HepG2 (cell line): Measurements from ENCODE around the gene GRK6. TPM values are rescaled to one million over a fixed set of nuclear protein-coding genes. Genes with fewer than 3 reads are reported as not detected.
A peak's percentile ranks its signal among the peaks of the same experiment; 100 is the strongest.

Experiments
- ATAC-seq: fragments of 200-7000 bp; cut with Tn5 transposase; 3 replicates; pipeline ENCODE4 v1.9.1; 2020; ENCODE audit warnings: mild to moderate bottlenecking, moderate library complexity
- BruUV-seq: library from RNA; stranded (reverse); fragments of 400-500 nt; replicated peaks from 2 replicates; lab custom pipeline; 2021; lab: Mats Ljungman, UMichigan
- CTCF ChIA-PET: fragments of 300-600 bp; formaldehyde crosslinking; extraction: SDS; loops from one replicate; lab custom pipeline; 2021; ENCODE audit warnings: low total read pairs, inconsistent platforms, low intra/inter-chr PET ratio; lab: Yijun Ruan, JAX
- POLR2A ChIA-PET: fragments of 350-600 bp; sonication (Branson Sonifier 250); formaldehyde crosslinking; loops from one replicate; lab custom pipeline; 2020; ENCODE audit warnings: antibody characterized with exemption, inconsistent platforms; lab: Yijun Ruan, JAX
- DNase-seq: peaks from one replicate; pipeline ENCODE4 v3.0.0-alpha.2; 2015; ENCODE audit warnings: low spot score
- FAIRE-seq: peaks from 3 replicates; lab custom pipeline; 2011; peaks lifted over from hg19 to GRCh38; lab: Jason Lieb, UNC
- H2AFZ ChIP-seq: one replicate; pipeline ENCODE4 v1.6.1; 2011; ENCODE audit warnings: low read length, inconsistent platforms
- H3K27ac ChIP-seq: fragments of 300-600 bp; 3 replicates; pipeline ENCODE4 v1.8.0; 2011; ENCODE audit warnings: mixed run types, mild to moderate bottlenecking, mixed read lengths, low read length, inconsistent platforms; ENCODE audit not compliant: insufficient read depth; ENCODE audit errors: extremely low read length
- H3K27me3 ChIP-seq, 2 experiments: fragments of 200-600 bp in 1 of 2; 2 replicates in 1 of 2; 3 replicates in 1 of 2; pipeline versions ENCODE4 v1.6.0 to v1.8.0; 2011; ENCODE audit warnings: low read length in 2 of 2, mild to moderate bottlenecking in 2 of 2, moderate library complexity in 2 of 2, inconsistent platforms in 1 of 2; ENCODE audit not compliant: insufficient read depth in 2 of 2, control insufficient read depth in 1 of 2
- H3K36me3 ChIP-seq, 2 experiments: fragments of 200-600 bp in 1 of 2; replicated peaks in 1 of 2; 2 replicates in 1 of 2; 3 replicates in 1 of 2; pipeline versions ENCODE4 v1.5.1 to v1.8.0; 2011; ENCODE audit warnings: low read length in 2 of 2, inconsistent platforms in 1 of 2; ENCODE audit not compliant: insufficient read depth in 2 of 2, control insufficient read depth in 1 of 2
- H3K4me1 ChIP-seq: 2 replicates; pipeline ENCODE4 v1.5.1; 2012; ENCODE audit warnings: low read length, inconsistent platforms; ENCODE audit not compliant: insufficient read depth
- H3K4me2 ChIP-seq: 2 replicates; pipeline ENCODE4 v1.6.0; 2011; ENCODE audit warnings: low read depth, low read length, inconsistent platforms
- H3K4me3 ChIP-seq, 3 experiments: fragments of 200-600 bp in 1 of 3; sonication (generic), shearing (Covaris generic) in 1 of 3; replicated peaks in 1 of 3; 2 replicates each; pipeline ENCODE4 v1.5.1; 2011 to 2016; ENCODE audit warnings: low read length in 3 of 3, inconsistent platforms in 2 of 3, low read depth in 2 of 3, mild to moderate bottlenecking in 2 of 3, control low read depth in 1 of 3, mixed read lengths in 1 of 3; ENCODE audit not compliant: insufficient read depth in 1 of 3
- H3K79me2 ChIP-seq: one replicate; pipeline ENCODE4 v1.6.1; 2011; ENCODE audit warnings: low read length, inconsistent platforms; ENCODE audit not compliant: insufficient read depth
- H3K9ac ChIP-seq: 2 replicates; pipeline ENCODE4 v1.6.0; 2011; ENCODE audit warnings: mild to moderate bottlenecking, low read depth, low read length, inconsistent platforms; ENCODE audit not compliant: insufficient read depth
- H3K9me3 ChIP-seq: 2 replicates; pipeline ENCODE4 v1.5.1; 2012; ENCODE audit warnings: mild to moderate bottlenecking, low read length
- H4K20me1 ChIP-seq: 2 replicates; pipeline ENCODE4 v1.6.0; 2011; ENCODE audit warnings: inconsistent platforms, mild to moderate bottlenecking, low read length, moderate library complexity; ENCODE audit not compliant: insufficient read depth
- AHR ChIP-seq: IDR thresholded peaks from 2 replicates; pipeline ENCODE4 v1.6.1; 2018; ENCODE audit warnings: missing genetic modification reagents, missing compliant biosample characterization
- CREM ChIP-seq, 2 experiments: sonication (generic) in 1 of 2; formaldehyde crosslinking in 1 of 2; IDR thresholded peaks; 2 replicates each; pipeline versions ENCODE4 v1.4.0 to v1.6.1; 2016 to 2020; ENCODE audit warnings: antibody characterized with exemption in 1 of 2, mild to moderate bottlenecking in 1 of 2, missing genetic modification reagents in 1 of 2
- HDAC6 ChIP-seq: fragments of 200-600 bp; sonication (generic); IDR thresholded peaks from 2 replicates; pipeline ENCODE4 v1.7.0; 2017; ENCODE audit warnings: mild to moderate bottlenecking, antibody characterized with exemption, low read length, low read depth
- ISL2 ChIP-seq: sonication (generic); formaldehyde crosslinking; IDR thresholded peaks from 2 replicates; pipeline ENCODE4 v1.5.0; 2020; ENCODE audit warnings: missing genetic modification reagents
- RBM22 ChIP-seq: fragments of 200-400 bp; formaldehyde crosslinking; optimal IDR thresholded peaks from 2 replicates; pipeline ENCODE3; 2017; ENCODE audit warnings: mild to moderate bottlenecking, low read length, moderate library complexity
- SP5 ChIP-seq: IDR thresholded peaks from 2 replicates; pipeline ENCODE4 v1.6.1; 2016; ENCODE audit warnings: low read depth, borderline replicate concordance
- WGBS: methylation state at CpG from one replicate; pipeline ENCODE4 v1.1.6; 2017; ENCODE audit warnings: low lambda C conversion rate; 5-methylcytosine and 5-hydroxymethylcytosine counted together
- in situ Hi-C: cut with HindIII; loops from 2 replicates; pipeline ENCODE4 v1.10.0; 2017; ENCODE audit warnings: low pct_unique_long_range_greater_than_20kb; ENCODE audit not compliant: extremely low pct_ligation_motif_present
- intact Hi-C: fragments of 100-400 bp; cut with micrococcal nuclease; formaldehyde crosslinking; loops from one replicate; pipeline ENCODE4 v1.10.0; 2022; ENCODE audit not compliant: unreplicated experiment
- polyA plus RNA-seq, 8 experiments: library from polyadenylated mRNA; depleted of rRNA in 3 of 8; stranded (reverse) in 7 of 8; unstranded in 1 of 8; fragments of >200 nt; fragmentation: Illumina TruSeq in 4 of 8; extraction: Trizol in 4 of 8; gene quantifications; 2 replicates each; pipeline versions ENCODE4 v1.2.1 to v1.2.3, GENCODE V29; 2011 to 2016; ENCODE audit warnings: low read depth in 4 of 8, missing spikeins in 1 of 8, mixed read lengths in 1 of 8; ENCODE audit not compliant: insufficient read depth in 1 of 8
- total RNA-seq, 5 experiments: library from RNA; depleted of rRNA; stranded (reverse); fragments of >200 nt; fragmentation: Illumina TruSeq; extraction: Trizol; gene quantifications; 2 replicates each; pipeline ENCODE4 v1.2.3, GENCODE V29; 2016; ENCODE audit warnings: low read depth in 1 of 5
- TF ChIP-seq, protein P1 (sequence below): IDR thresholded peaks from 2 replicates; pipeline ENCODE4 v1.4.0; 2020; ENCODE audit warnings: mild to moderate bottlenecking, missing genetic modification reagents
- TF ChIP-seq, protein P2 (sequence below), 2 experiments: sonication (generic) in 1 of 2; formaldehyde crosslinking in 1 of 2; IDR thresholded peaks; 2 replicates each; pipeline versions ENCODE4 v1.4.0 to v1.6.1; 2016 to 2020; ENCODE audit warnings: borderline replicate concordance in 1 of 2, low read depth in 1 of 2, mild to moderate bottlenecking in 1 of 2, missing genetic modification reagents in 1 of 2
- TF ChIP-seq, protein P3 (sequence below): sonication (generic); formaldehyde crosslinking; IDR thresholded peaks from 2 replicates; pipeline ENCODE4 v1.5.1; 2020; ENCODE audit warnings: mild to moderate bottlenecking, missing genetic modification reagents, moderate library complexity

GRK6 gene
- total and polyA plus RNA-seq, 2 of the 13 experiments (the other 11 are each of a cell fraction or from before 2014, with no cell fraction given), result 13.2 to 19.9 TPM

DNA sequence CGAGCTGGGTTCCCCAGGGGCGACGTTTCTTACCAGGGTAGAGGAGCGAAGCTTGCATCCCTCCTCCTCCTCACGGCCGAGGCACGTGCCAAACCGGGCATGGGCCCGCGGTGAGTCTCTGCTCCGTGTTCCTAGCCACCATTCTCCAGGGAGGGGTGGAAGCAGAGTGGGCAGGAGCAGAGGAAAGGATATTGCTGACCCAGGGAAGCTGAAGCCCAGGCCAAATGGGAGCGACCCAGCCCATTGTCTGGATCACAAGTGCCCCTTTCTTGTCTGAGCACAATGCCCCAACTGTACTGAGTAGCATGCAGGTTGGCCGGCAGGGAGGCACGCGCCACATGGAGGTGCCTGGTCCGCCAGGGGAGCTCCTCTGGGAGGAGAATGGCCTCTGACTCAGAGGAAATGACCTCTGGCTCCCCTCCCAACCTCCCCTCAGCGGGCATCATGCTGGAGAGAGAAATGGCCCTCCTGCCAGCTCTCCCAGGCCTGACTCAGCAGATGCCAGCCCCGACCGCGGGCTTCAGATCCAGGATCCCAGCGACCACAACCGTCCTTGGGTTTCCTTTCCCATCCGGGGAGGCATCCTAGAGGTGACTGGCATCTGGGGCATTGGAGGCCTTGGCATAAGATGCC is 21.3 kb downstream of the GRK6 start:
- Histone ChIP-seq H3K9me3 (no peaks in the 10 kb centered on the region), H3K4me1 (peaks cover 53% of the 10 kb centered on the region), H3K36me3 (peaks cover under 1 to 3% of the 10 kb centered on the region in 2 experiments; a peak in 1 of 5 replicates), H3K9ac (peak overlapping the region; percentile 82), H4K20me1 (peaks cover 2% of the 10 kb centered on the region; the same call in 1 of the 2 replicates), H3K79me2 (no peaks in the 10 kb centered on the region), H3K27ac (peak overlapping the region; percentile 74), H3K27me3 (no peaks in the 10 kb centered on the region), H3K4me2 (peak overlapping the region; percentile 99), H2AFZ (no peak overlapping the region), H3K4me3 (peak overlapping the region; percentile 46 to 80 (median 55); a peak in 5 of 6 replicates)
- ChIA-PET POLR2A (interaction anchor here (0.7 to 4.2 kb wide), 24 partner anchors 8 to 96 kb away, joined by 3 to 19 read pairs (median 4); partner anchors contain the start of genes F12, GRK6, LMAN2 and PDLIM7), CTCF (interaction anchor here (1.4 kb wide), 1 partner anchor 9 kb away, joined by 5 read pairs; no protein-coding TSS in a partner anchor)
- ATAC-seq (peak; percentile 84), DNase-seq (peak; percentile 91), FAIRE-seq (peak; percentile 75)
- no TSS peak for BruUV-seq
- WGBS, result 0% methylated on average over 7 of the region's 23 CpGs
- intact Hi-C loops (loop anchor here (5.0 kb wide), 1 partner anchor 120 kb away; no protein-coding TSS in a partner anchor), in situ Hi-C loops (loop anchor here (5.0 kb wide), 1 partner anchor 135 kb away; the partner anchor contains the start of gene MXD3)
- TF ChIP-seq, protein P1, sequence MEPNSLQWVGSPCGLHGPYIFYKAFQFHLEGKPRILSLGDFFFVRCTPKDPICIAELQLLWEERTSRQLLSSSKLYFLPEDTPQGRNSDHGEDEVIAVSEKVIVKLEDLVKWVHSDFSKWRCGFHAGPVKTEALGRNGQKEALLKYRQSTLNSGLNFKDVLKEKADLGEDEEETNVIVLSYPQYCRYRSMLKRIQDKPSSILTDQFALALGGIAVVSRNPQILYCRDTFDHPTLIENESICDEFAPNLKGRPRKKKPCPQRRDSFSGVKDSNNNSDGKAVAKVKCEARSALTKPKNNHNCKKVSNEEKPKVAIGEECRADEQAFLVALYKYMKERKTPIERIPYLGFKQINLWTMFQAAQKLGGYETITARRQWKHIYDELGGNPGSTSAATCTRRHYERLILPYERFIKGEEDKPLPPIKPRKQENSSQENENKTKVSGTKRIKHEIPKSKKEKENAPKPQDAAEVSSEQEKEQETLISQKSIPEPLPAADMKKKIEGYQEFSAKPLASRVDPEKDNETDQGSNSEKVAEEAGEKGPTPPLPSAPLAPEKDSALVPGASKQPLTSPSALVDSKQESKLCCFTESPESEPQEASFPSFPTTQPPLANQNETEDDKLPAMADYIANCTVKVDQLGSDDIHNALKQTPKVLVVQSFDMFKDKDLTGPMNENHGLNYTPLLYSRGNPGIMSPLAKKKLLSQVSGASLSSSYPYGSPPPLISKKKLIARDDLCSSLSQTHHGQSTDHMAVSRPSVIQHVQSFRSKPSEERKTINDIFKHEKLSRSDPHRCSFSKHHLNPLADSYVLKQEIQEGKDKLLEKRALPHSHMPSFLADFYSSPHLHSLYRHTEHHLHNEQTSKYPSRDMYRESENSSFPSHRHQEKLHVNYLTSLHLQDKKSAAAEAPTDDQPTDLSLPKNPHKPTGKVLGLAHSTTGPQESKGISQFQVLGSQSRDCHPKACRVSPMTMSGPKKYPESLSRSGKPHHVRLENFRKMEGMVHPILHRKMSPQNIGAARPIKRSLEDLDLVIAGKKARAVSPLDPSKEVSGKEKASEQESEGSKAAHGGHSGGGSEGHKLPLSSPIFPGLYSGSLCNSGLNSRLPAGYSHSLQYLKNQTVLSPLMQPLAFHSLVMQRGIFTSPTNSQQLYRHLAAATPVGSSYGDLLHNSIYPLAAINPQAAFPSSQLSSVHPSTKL, result peak; percentile 70
- TF ChIP-seq ISL2 (CRISPR knock-in tag), result 0 out of 2 replicates have a peak, but pooled peaks have one; percentile 28
- peak; percentile 43 for TF ChIP-seq RBM22
- TF ChIP-seq SP5, result peak; percentile 48; the same call in 1 of the 2 replicates
- TF ChIP-seq AHR (CRISPR knock-in tag), result 0 out of 2 replicates have a peak, but pooled peaks have one; percentile 41
- TF ChIP-seq CREM (IDR thresholded peaks at IDR 0.05), result peak; percentile 43; the same call in 1 of the 2 replicates
- TF ChIP-seq CREM (CRISPR knock-in tag; IDR thresholded peaks at IDR 0.05), result no peak
- TF ChIP-seq, protein P2, sequence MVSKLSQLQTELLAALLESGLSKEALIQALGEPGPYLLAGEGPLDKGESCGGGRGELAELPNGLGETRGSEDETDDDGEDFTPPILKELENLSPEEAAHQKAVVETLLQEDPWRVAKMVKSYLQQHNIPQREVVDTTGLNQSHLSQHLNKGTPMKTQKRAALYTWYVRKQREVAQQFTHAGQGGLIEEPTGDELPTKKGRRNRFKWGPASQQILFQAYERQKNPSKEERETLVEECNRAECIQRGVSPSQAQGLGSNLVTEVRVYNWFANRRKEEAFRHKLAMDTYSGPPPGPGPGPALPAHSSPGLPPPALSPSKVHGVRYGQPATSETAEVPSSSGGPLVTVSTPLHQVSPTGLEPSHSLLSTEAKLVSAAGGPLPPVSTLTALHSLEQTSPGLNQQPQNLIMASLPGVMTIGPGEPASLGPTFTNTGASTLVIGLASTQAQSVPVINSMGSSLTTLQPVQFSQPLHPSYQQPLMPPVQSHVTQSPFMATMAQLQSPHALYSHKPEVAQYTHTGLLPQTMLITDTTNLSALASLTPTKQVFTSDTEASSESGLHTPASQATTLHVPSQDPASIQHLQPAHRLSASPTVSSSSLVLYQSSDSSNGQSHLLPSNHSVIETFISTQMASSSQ (IDR thresholded peaks at IDR 0.05; ENCODE audit: low read depth), result no peak
- TF ChIP-seq, protein P2 (CRISPR knock-in tag; IDR thresholded peaks at IDR 0.05; ENCODE audit: borderline replicate concordance), result peak; percentile 75; the same call in 1 of the 2 replicates
- TF ChIP-seq, protein P3, sequence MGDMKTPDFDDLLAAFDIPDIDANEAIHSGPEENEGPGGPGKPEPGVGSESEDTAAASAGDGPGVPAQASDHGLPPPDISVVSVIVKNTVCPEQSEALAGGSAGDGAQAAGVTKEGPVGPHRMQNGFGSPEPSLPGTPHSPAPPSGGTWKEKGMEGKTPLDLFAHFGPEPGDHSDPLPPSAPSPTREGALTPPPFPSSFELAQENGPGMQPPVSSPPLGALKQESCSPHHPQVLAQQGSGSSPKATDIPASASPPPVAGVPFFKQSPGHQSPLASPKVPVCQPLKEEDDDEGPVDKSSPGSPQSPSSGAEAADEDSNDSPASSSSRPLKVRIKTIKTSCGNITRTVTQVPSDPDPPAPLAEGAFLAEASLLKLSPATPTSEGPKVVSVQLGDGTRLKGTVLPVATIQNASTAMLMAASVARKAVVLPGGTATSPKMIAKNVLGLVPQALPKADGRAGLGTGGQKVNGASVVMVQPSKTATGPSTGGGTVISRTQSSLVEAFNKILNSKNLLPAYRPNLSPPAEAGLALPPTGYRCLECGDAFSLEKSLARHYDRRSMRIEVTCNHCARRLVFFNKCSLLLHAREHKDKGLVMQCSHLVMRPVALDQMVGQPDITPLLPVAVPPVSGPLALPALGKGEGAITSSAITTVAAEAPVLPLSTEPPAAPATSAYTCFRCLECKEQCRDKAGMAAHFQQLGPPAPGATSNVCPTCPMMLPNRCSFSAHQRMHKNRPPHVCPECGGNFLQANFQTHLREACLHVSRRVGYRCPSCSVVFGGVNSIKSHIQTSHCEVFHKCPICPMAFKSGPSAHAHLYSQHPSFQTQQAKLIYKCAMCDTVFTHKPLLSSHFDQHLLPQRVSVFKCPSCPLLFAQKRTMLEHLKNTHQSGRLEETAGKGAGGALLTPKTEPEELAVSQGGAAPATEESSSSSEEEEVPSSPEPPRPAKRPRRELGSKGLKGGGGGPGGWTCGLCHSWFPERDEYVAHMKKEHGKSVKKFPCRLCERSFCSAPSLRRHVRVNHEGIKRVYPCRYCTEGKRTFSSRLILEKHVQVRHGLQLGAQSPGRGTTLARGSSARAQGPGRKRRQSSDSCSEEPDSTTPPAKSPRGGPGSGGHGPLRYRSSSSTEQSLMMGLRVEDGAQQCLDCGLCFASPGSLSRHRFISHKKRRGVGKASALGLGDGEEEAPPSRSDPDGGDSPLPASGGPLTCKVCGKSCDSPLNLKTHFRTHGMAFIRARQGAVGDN (CRISPR knock-in tag), result peak; percentile 97
- TF ChIP-seq HDAC6, result no peak
